H1 (cell line): ENCODE results near the gene TUBGCP3. TPM values are rescaled to one million over a fixed set of nuclear protein-coding genes. Genes with fewer than 3 reads are reported as not detected.
A peak's percentile ranks its signal among the peaks of the same experiment; 100 is the strongest.

Source experiments
- CBX5 ChIP-seq: fragments of 300-800, 300-1000 bp; sonication (generic); IDR thresholded peaks from 2 replicates; pipeline ENCODE4 v1.7.1; 2016; ENCODE audit warnings: antibody characterized with exemption, low read length, low read depth
- CEBPB ChIP-seq: IDR thresholded peaks from 2 replicates; pipeline ENCODE4 v1.6.1; 2012; ENCODE audit warnings: low read depth, low read length
- PHF8 ChIP-seq: fragments of 200-600 bp; sonication (generic); conservative IDR thresholded peaks from 2 replicates; pipeline ENCODE4 v1.7.1; 2012; ENCODE audit warnings: low read depth, mild to moderate bottlenecking, inconsistent platforms, low read length, moderate library complexity
- RXRA ChIP-seq: IDR thresholded peaks from 2 replicates; pipeline ENCODE4 v1.6.1; 2011; ENCODE audit warnings: low read depth, mild to moderate bottlenecking, low read length, moderate library complexity; ENCODE audit not compliant: insufficient read depth
- SIRT6 ChIP-seq: IDR thresholded peaks from one replicate; pipeline ENCODE4 v1.7.1; 2012; ENCODE audit warnings: low read length, inconsistent platforms
- polyA plus RNA-seq, 7 experiments: library from polyadenylated mRNA; depleted of rRNA in 3 of 7; stranded (reverse) in 5 of 7; unstranded in 2 of 7; fragments of >200 nt in 5 of 7; fragments of 200-250 nt in 2 of 7; gene quantifications; 1 replicate in 5 of 7; 2 replicates in 1 of 7; 4 replicates in 1 of 7; pipeline versions ENCODE4 v1.2.1 to v1.2.3, GENCODE V29; 2011 to 2013; ENCODE audit warnings: missing spikeins in 2 of 7, mixed read lengths in 2 of 7
- total RNA-seq: library from RNA; stranded (reverse); fragmentation: NEBNext Ultra II Directional; extraction: Animal tissue kit (Norgen Biotek cat#: 25700); gene quantifications from 2 replicates; pipeline ENCODE4 v1.2.1, GENCODE V29; 2021

The TUBGCP3 gene
- total and polyA plus RNA-seq, 2 of the 8 experiments (the other 6 are each of a cell fraction or from before 2014, with no cell fraction given), result 27.0 to 31.7 TPM

DNA sequence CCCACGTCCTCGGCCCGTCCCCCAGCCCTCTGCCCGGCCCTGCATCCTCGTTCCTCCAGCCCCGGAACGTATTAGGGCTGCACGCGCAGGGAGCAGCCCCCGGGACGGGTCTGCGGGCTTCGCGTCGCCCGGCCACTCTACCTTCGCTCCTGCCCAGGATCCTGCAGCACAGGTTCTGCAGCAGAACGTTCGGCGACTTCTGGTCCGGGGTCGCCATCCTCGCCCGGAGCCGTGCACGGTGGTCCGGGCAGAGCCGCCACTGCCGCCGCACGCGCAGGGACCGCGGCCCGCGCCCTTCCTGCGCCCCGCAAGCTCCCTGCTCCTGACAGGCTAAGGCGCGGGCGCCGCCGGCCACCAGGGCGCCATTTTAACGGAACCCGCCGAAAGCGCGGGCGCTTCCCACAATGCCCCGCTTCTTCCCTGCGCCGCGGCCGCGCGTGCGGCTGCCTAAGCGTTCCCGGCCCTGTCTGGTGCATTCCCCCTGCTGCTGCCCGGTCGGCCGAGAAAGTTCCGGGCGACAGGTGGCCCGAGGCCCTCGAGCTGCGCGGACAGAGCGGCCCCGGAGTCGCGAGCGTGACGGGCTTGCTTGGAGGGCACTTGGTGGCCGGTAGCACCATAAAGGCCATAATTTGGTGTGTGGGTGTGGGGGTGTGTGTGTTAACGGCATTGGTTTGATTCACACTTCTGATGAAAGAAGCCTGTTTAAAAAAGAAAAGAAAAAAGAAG, at the start of gene TUBGCP3 (continued):
- no peak for TF ChIP-seq SIRT6
- peak; percentile 90 for TF ChIP-seq PHF8
- no peak for TF ChIP-seq CBX5
- no peak for TF ChIP-seq RXRA
- no peak for TF ChIP-seq CEBPB
